GM06990 (cell line): ENCODE results near the gene ITPRID2.

Experiments
- DNase-seq: peaks from one replicate; pipeline ENCODE4 v3.0.0-alpha.2; 2011; ENCODE audit not compliant: insufficient read length; ENCODE audit errors: extremely low read depth
- H3K27me3 ChIP-seq: replicated peaks from 2 replicates; pipeline ENCODE4 v1.6.0; 2011; ENCODE audit warnings: low read length; ENCODE audit not compliant: control insufficient read depth, insufficient read depth
- H3K36me3 ChIP-seq: 2 replicates; pipeline ENCODE4 v1.5.1; 2011; ENCODE audit warnings: low read length; ENCODE audit not compliant: control insufficient read depth, insufficient read depth
- H3K4me3 ChIP-seq: replicated peaks from 2 replicates; pipeline ENCODE4 v1.5.1; 2011; ENCODE audit warnings: low read depth, mild to moderate bottlenecking, control low read depth, low read length
- TF ChIP-seq, protein P1 (sequence below): IDR thresholded peaks from 2 replicates; pipeline ENCODE4 v1.5.1; 2011; ENCODE audit warnings: low read length, control low read depth, mild to moderate bottlenecking, inconsistent platforms; ENCODE audit not compliant: insufficient read depth, poor library complexity, severe bottlenecking

The ITPRID2 gene

DNA sequence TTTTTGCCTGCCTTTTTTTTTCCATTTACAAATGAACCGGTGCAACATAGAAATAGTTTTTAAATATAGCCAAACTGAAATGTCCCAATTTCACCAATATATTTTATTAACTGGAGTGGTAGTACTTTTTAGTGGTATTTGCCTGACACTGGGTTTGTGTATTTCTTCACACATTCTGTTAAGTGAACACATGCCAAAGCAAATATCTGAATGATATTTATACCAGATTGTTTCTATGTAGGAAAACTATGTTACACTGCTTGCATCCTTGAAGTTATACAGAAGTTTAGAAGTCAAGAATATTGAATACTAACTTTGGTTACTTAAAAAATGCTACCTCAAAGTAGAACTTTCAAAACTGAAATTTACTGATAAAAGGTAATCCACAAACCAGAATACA lies 19.4 kb upstream of the ITPRID2 start:
- Histone ChIP-seq H3K27me3 (no peaks in the 10 kb centered on the region), H3K4me3 (no peak overlapping the region), H3K36me3 (no peaks in the 10 kb centered on the region)
- TF ChIP-seq, protein P1, sequence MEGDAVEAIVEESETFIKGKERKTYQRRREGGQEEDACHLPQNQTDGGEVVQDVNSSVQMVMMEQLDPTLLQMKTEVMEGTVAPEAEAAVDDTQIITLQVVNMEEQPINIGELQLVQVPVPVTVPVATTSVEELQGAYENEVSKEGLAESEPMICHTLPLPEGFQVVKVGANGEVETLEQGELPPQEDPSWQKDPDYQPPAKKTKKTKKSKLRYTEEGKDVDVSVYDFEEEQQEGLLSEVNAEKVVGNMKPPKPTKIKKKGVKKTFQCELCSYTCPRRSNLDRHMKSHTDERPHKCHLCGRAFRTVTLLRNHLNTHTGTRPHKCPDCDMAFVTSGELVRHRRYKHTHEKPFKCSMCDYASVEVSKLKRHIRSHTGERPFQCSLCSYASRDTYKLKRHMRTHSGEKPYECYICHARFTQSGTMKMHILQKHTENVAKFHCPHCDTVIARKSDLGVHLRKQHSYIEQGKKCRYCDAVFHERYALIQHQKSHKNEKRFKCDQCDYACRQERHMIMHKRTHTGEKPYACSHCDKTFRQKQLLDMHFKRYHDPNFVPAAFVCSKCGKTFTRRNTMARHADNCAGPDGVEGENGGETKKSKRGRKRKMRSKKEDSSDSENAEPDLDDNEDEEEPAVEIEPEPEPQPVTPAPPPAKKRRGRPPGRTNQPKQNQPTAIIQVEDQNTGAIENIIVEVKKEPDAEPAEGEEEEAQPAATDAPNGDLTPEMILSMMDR = no peak
- DNase-seq = no peak

DNA sequence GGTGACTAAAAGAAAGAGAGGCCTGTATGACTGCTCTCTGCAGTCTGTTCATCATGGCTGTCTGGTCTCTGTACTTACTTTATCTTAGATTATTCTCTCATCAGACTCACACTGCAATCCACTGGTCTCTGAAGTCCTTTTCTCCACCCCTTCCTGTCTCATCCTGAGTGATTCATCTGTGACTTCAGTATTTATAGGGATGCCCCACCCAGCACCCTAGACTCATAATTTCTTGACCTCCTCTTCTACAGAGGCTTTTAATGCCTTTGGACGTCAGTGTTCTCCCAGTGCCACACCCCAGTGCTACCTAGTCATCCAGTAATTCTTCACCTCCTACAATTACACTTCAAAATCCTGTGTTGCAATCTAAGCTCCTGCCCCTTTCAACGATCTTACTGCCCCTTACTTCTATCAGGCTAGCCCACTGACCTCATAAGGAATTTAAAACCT lies 14.9 kb upstream of the ITPRID2 start:
- Histone ChIP-seq H3K36me3 (no peaks in the 10 kb centered on the region), H3K4me3 (no peak overlapping the region), H3K27me3 (no peaks in the 10 kb centered on the region)
- no peak for DNase-seq
- TF ChIP-seq, protein P1 = no peak

DNA sequence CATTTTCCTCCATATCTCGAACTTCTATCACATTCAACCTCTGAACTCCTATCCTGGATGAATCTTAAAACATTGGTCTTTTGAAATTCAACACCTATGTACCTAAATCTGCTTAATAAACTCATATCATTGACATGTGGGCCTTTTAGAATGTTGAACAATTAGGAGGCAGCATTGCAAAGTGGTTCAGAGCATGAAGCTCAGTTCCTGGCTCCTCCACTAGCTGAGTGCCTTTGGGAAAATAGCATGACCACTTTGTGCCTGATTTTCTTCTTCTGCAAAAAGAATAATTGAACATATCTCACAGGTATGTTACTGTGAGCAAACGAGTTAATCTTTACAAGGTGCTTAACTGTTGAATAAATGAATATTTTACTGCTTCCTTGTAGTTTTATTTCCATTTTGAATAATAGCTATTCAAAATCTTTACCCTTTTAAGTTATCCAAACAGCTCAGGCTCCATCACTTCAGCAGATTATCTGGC lies 14.3 kb upstream of the ITPRID2 start:
- TF ChIP-seq, protein P1 = no peak
- DNase-seq = no peak
- H3K36me3 ChIP-seq = no peaks in the 10 kb centered on the region
- H3K27me3 ChIP-seq = no peaks in the 10 kb centered on the region
- H3K4me3 ChIP-seq = no peak overlapping the region

DNA sequence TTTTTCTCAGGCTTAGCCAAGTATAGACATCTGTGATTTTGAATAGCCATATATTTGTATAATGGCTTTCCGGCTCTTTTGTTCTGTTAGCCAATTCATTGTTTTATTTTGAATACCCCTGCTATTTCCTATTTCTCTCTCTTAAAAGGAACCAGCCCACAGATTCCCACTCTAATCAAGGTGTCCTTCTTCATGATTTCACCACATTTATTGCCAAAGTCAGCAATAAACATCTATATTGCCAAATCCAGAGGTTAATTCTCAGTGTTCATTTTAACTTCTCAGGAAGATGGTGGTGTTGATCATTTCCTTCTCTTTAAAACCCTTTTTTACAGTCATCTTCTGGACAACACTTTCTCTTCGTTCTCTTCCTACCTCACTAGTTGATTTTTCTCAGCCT lies 13.1 kb upstream of the ITPRID2 start:
- no peak overlapping the region for H3K4me3 ChIP-seq
- DNase-seq = no peak

DNA sequence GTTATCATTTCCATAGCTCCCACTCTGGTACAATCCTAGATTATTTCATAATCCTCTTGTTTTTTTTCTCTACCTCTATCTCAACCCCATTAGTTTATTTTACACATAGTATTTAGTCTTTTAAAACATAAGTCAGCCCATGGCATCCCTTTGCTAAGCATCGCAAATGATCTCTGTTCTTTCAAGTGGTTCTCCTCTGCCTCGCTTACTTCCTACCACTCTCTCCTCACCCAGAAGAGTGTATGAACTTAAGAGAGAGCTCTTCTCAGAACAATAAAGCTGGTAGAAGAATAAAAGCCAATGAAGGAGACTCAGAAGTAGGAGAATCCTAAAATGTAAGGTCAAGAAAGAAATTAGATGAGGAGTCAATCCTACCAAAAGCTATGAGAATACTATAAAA lies 12.2 kb upstream of the ITPRID2 start:
- TF ChIP-seq, protein P1 = no peak

More for the DNA sequence above, 13.1 kb upstream of the ITPRID2 start:
- Histone ChIP-seq H3K36me3 (no peaks in the 10 kb centered on the region), H3K27me3 (no peaks in the 10 kb centered on the region)
- TF ChIP-seq, protein P1 = no peak

More for the DNA sequence above, 12.2 kb upstream of the ITPRID2 start:
- Histone ChIP-seq H3K27me3 (no peaks in the 10 kb centered on the region), H3K36me3 (no peaks in the 10 kb centered on the region), H3K4me3 (no peak overlapping the region)
- DNase-seq = no peak
